Aorta (tissue), 5 donors: ENCODE data around the gene TMEM33. TPM values are rescaled to one million over a fixed set of nuclear protein-coding genes. Genes with fewer than 3 reads are reported as not detected.

Source experiments
- ATAC-seq: fragments of 200-7000 bp; cut with Tn5 transposase; one replicate; pipeline ENCODE4 v1.9.1; 2022; ENCODE audit warnings: moderate library complexity; ENCODE audit not compliant: low FRiP score
- DNase-seq, 2 donors: peaks; one replicate each; pipeline ENCODE4 v3.0.0-alpha.2; 2020
- H3K27ac ChIP-seq, 2 donors: one replicate each; pipeline ENCODE4 v1.5.1; 2013; ENCODE audit warnings: low read length in 2 of 2, mild to moderate bottlenecking in 2 of 2, moderate library complexity in 2 of 2, control low read depth in 1 of 2, inconsistent platforms in 1 of 2, low read depth in 1 of 2
- H3K27me3 ChIP-seq, 2 donors: one replicate each; pipeline ENCODE4 v1.6.1; 2013; ENCODE audit warnings: control low read depth in 1 of 2, low read length in 1 of 2, mild to moderate bottlenecking in 1 of 2, moderate library complexity in 1 of 2; ENCODE audit not compliant: insufficient read depth in 2 of 2, control insufficient read depth in 1 of 2
- H3K36me3 ChIP-seq, 2 donors: one replicate each; pipeline ENCODE4 v1.6.1; 2013; ENCODE audit warnings: control low read depth in 1 of 2, low read length in 1 of 2, mild to moderate bottlenecking in 1 of 2; ENCODE audit not compliant: insufficient read depth in 2 of 2, control insufficient read depth in 1 of 2
- H3K4me1 ChIP-seq, 2 donors: one replicate each; pipeline ENCODE4 v1.6.1; 2013; ENCODE audit warnings: low read length in 2 of 2, control low read depth in 1 of 2, mild to moderate bottlenecking in 1 of 2, moderate library complexity in 1 of 2; ENCODE audit not compliant: insufficient read depth in 2 of 2, control insufficient read depth in 1 of 2
- H3K4me3 ChIP-seq, 2 donors: one replicate each; pipeline ENCODE4 v1.5.1; 2013; ENCODE audit warnings: low read length in 2 of 2, control low read depth in 1 of 2, mild to moderate bottlenecking in 1 of 2
- H3K9me3 ChIP-seq: one replicate; pipeline ENCODE4 v1.6.1; 2013; ENCODE audit warnings: mild to moderate bottlenecking, low read length; ENCODE audit not compliant: control insufficient read depth
- WGBS, 2 donors: extraction: QIAGEN DNeasy Blood & Tissue Kit; methylation state at CpG; one replicate each; pipeline ENCODE4 v1.1.7; 2013; 5-methylcytosine and 5-hydroxymethylcytosine counted together
- intact Hi-C, 2 donors: fragments of 100-400 bp; cut with DNase I; formaldehyde crosslinking; loops; one replicate each; pipeline versions ENCODE4 v1.14.2 to v1.15.0; 2022
- polyA plus RNA-seq, 2 donors: library from polyadenylated mRNA; stranded (reverse); fragments of 200-250 nt; gene quantifications; one replicate each; pipeline ENCODE4 v1.2.3, GENCODE V29; 2013
- total RNA-seq, 2 donors: library from RNA; stranded (reverse); fragmentation: NEBNext Ultra II Directional; extraction: Animal tissue kit (Norgen Biotek cat#: 25700); gene quantifications; one replicate each; pipeline ENCODE4 v1.2.1, GENCODE V29; 2021
- donor health status: healthy with polysubstance abuse.
- donor health status: Bipolar disorder and iron deficiency.
- donor health status: DM: no; HTN: no; CAD: no.
- donor health status: DM: no; HTN: no; CAD: no.
- donor health status: DM: yes; HTN: yes; CAD: no.

TMEM33 gene
- total and polyA plus RNA-seq, 4 donors, result 5.5 to 33.9 (median 17.0) TPM

DNA sequence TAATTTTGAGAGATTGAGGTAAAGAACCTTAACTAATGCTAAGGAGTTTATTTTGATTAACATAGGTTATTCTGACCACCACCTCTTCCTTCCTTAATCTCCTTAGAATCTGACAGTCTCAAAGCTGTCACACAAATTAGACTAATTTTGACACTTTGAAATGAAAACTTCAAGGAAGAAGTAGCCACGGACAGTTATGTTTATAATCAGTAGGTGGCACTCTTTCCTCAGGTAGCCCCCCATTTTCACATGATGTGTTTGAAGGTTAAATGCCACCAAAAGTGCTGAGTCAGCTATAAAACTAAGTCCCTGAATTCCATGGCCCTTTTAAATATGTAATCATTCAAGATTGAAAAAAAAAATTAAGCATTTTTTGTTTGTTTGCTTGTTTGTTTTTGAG, 22.4 kb downstream of the TMEM33 start:
- Histone ChIP-seq H3K27me3 (no peaks in the 10 kb centered on the region), H3K4me3 (no peak overlapping the region), H3K4me1 (no peaks in the 10 kb centered on the region), H3K36me3 (peaks cover 0 to 6% of the 10 kb centered on the region in 2 donors), H3K9me3 (no peaks in the 10 kb centered on the region), H3K27ac (no peak overlapping the region)
- WGBS, 2 donors, result 30 to 42% methylated on average over 1 of the region's 1 CpG
- intact Hi-C loops, result no loop called here
- DNase-seq, result no peak
- no peak for ATAC-seq

- intact Hi-C loops, result no loop called here
These were observed 27.9 kb downstream of the TMEM33 start for GRCh38 chr4:41963105-41963504.

DNA sequence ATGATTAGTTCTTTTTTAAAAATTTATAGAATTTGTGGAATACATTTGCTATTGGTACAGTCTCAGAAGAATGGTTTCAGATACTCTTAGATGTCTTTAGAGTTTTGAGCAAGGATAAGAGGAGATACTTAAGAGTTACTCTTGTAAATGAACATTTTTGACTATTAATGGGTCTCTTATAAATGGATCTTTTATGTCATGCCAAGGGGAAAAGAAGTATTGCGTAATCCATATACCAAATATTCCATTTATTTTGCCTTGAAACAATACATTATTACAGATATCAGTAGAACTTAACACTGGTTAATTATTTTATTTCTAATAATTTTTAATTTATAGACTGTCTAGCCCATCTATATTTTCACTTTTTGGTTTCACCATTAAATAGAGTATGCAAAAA, 29.2 kb downstream of the TMEM33 start:
- no peaks in the 10 kb centered on the region for H3K27me3 ChIP-seq
- DNase-seq (no peak), ATAC-seq (no peak)
- no peaks in the 10 kb centered on the region for H3K9me3 ChIP-seq
- H3K4me1 ChIP-seq, result no peaks in the 10 kb centered on the region
- no peak overlapping the region for H3K4me3 ChIP-seq
- H3K27ac ChIP-seq, result no peak overlapping the region
- 94% methylated on average over 1 of the region's 1 CpG for WGBS, 2 donors
- H3K36me3 ChIP-seq, result no peaks in the 10 kb centered on the region
- intact Hi-C loops, result no loop called here

More at GRCh38 chr4:41963105-41963504, 27.9 kb downstream of the TMEM33 start:
- no peaks in the 10 kb centered on the region for H3K9me3 ChIP-seq
- no peaks in the 10 kb centered on the region for H3K27me3 ChIP-seq
- DNase-seq (no peak), ATAC-seq (no peak)
- 91 to 92% methylated on average over 4 of the region's 4 CpGs for WGBS, 2 donors
- no peak overlapping the region for H3K27ac ChIP-seq
- no peaks in the 10 kb centered on the region for H3K4me1 ChIP-seq
- H3K4me3 ChIP-seq, result no peak overlapping the region
- no peaks in the 10 kb centered on the region for H3K36me3 ChIP-seq

GRCh38 chr4:41967392-41967791, 32.2 kb downstream of the TMEM33 start:
- intact Hi-C loops, result no loop called here
- ATAC-seq (no peak), DNase-seq (no peak)
- WGBS, 2 donors, result 90 to 94% methylated on average over 2 of the region's 2 CpGs
- Histone ChIP-seq H3K9me3 (no peaks in the 10 kb centered on the region), H3K36me3 (no peaks in the 10 kb centered on the region), H3K4me1 (no peaks in the 10 kb centered on the region), H3K27me3 (no peaks in the 10 kb centered on the region), H3K4me3 (no peak overlapping the region), H3K27ac (no peak overlapping the region)

DNA sequence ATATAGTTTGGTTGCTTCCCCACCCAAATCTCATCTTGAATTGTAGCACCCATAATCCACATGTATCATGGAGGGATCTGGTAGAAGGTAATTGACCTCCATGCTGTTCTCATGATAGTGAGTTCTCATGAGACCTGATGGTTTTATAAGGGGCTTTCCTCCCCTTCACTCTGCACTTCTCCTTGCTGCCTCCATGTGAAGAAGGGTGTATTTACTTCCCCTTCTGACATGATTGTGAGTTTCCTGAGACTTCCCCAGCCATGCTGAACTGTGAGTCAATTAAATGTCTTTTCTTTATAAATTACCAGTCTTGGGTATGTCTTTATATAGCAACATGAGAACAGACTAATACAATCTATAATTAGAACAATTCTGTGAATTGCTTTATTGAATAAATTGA, 34.4 kb downstream of the TMEM33 start:
- no peak for ATAC-seq
- no peaks in the 10 kb centered on the region for H3K27me3 ChIP-seq

GRCh38 chr4:41975341-41975740, 40.1 kb downstream of the TMEM33 start:
- WGBS, 2 donors, result 67 to 84% methylated on average over 1 of the region's 1 CpG
- DNase-seq, result no peak

More for the DNA sequence above, 34.4 kb downstream of the TMEM33 start:
- intact Hi-C loops, result no loop called here
- Histone ChIP-seq H3K4me3 (no peak overlapping the region), H3K9me3 (no peaks in the 10 kb centered on the region), H3K36me3 (no peaks in the 10 kb centered on the region), H3K4me1 (no peaks in the 10 kb centered on the region), H3K27ac (no peak overlapping the region)
- no peak for DNase-seq

DNA sequence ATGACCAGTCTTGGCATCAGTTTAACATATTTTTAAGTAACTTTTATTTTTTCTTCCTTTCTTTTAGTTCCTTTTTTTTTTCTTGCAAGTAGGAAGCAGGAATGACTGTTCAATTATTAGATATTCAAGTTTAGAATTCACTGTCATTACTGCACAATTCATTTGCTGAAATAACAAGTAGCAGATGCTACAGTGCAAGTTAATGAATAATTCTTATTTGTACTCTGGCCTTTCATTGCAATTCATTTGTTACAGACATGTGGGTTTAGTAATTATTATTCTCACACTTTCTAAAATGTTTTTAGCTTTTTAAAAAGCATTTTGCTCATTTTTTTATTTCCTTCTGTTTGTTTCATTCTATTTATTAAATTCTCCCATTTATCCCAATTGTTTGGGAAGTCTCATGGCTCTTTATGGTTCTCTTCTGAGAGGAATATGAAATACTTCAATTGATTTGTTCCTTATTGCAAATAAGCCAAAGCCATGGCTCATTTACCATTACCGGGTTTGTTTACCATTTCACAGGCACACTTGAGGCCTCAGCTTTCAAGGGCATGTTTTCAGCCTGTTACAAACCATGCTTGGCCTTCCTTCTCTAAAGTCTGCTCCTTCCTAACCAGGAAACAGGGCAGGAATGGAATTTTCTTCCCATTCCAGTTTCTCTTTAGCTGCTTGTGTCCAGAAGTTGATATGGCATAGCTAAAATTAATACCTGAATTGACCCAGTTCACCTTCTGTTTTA, 41.7 kb downstream of the TMEM33 start:
- ATAC-seq, result no peak
- no peak overlapping the region for H3K27ac ChIP-seq
- no peaks in the 10 kb centered on the region for H3K27me3 ChIP-seq
- H3K36me3 ChIP-seq, result no peaks in the 10 kb centered on the region
- intact Hi-C loops, result no loop called here
- no peaks in the 10 kb centered on the region for H3K4me1 ChIP-seq
- DNase-seq, result no peak
- H3K4me3 ChIP-seq, result no peak overlapping the region
- 60 to 64% methylated on average over 1 of the region's 1 CpG for WGBS, 2 donors
- no peaks in the 10 kb centered on the region for H3K9me3 ChIP-seq

More at GRCh38 chr4:41975341-41975740, 40.1 kb downstream of the TMEM33 start:
- intact Hi-C loops, result no loop called here
- Histone ChIP-seq H3K27me3 (no peaks in the 10 kb centered on the region), H3K9me3 (no peaks in the 10 kb centered on the region), H3K36me3 (no peaks in the 10 kb centered on the region), H3K27ac (no peak overlapping the region), H3K4me3 (no peak overlapping the region), H3K4me1 (no peaks in the 10 kb centered on the region)
- no peak for ATAC-seq

DNA sequence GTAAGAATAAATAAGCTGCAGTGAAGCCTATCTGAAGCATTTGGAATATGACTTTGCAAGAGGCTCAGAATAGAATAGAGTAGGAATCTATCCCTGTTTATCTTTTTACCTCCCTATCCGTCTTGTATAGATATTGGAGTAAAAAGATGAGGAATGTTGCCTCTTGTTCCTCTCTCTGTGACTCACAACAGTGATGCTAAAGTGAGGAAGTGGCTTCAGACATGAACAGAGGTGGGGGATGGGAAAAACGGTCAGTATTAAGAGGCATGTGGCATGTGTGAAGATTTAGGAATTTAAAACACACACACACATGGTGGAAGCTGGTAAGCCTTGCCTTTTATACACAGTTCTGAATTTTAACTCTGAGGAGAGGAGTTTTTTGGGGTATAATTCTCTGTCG, 42.5 kb downstream of the TMEM33 start:
- Histone ChIP-seq H3K4me3 (no peak overlapping the region), H3K27me3 (no peaks in the 10 kb centered on the region), H3K9me3 (no peaks in the 10 kb centered on the region), H3K4me1 (no peaks in the 10 kb centered on the region), H3K27ac (no peak overlapping the region), H3K36me3 (no peaks in the 10 kb centered on the region)
- WGBS, 2 donors, result 36% methylated on average over 3 of the region's 3 CpGs
- ATAC-seq (no peak), DNase-seq (no peak)
- intact Hi-C loops, result no loop called here

DNA sequence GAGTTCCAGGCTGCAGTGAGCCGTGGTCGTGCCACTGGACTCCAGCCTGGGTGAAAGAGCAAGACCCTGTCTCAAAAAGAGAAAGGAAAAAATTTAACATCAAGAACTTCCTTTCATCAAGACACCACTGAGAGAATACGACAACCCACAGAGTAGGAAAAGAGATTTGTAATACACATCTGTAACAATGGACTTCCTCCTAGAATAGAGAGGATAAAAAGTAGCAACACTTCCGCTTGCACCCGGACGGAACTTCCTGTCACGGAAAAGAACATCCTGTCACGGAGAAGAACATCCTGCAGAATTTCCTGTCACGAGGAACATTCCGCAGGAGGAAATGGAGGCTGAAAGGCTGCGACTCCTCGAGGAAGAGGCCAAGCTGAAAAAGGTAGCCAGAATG, 46.2 kb downstream of the TMEM33 start, which contains the start of gene DCAF4L1:
DCAF4L1 (plus strand) TSS at position 301 of the 400 bp plus-strand sequence; CDS start at position 338, 37 bp downstream.
- intact Hi-C loops, result no loop called here
- H3K4me1 ChIP-seq, result no peaks in the 10 kb centered on the region
- H3K36me3 ChIP-seq, result no peaks in the 10 kb centered on the region
- no peaks in the 10 kb centered on the region for H3K9me3 ChIP-seq
- ATAC-seq, result no peak
- H3K27me3 ChIP-seq, result no peaks in the 10 kb centered on the region
- no peak for DNase-seq
- WGBS, 2 donors, result 95% methylated on average over 12 of the region's 12 CpGs
- H3K27ac ChIP-seq, result no peak within 1 kb of the TSS
- no peak within 1 kb of the TSS for H3K4me3 ChIP-seq
